Astrocyte (in vitro differentiated cells and primary cell): ENCODE measurements around the gene STX11. TPM values are rescaled to one million over a fixed set of nuclear protein-coding genes. Genes with fewer than 3 reads are reported as not detected.

ENCODE experiments used
- DNase-seq: peaks from one replicate; pipeline ENCODE4 v3.0.0-alpha.2; 2010; ENCODE audit warnings: low read depth
- FAIRE-seq: peaks from 2 replicates; lab custom pipeline; 2011; peaks lifted over from hg19 to GRCh38; lab: Jason Lieb, UNC
- H2AFZ ChIP-seq: 2 replicates; pipeline ENCODE4 v1.6.0; 2012; ENCODE audit warnings: low read depth, low read length, inconsistent platforms
- H3K27ac ChIP-seq: 2 replicates; pipeline ENCODE4 v1.5.1; 2011; ENCODE audit warnings: low read depth, low read length, inconsistent platforms
- H3K27me3 ChIP-seq: 2 replicates; pipeline ENCODE4 v1.6.0; 2011; ENCODE audit warnings: low read length, inconsistent platforms; ENCODE audit not compliant: insufficient read depth
- H3K36me3 ChIP-seq: 2 replicates; pipeline ENCODE4 v1.5.1; 2011; ENCODE audit warnings: low read length, inconsistent platforms; ENCODE audit not compliant: insufficient read depth
- H3K4me1 ChIP-seq: 2 replicates; pipeline ENCODE4 v1.5.1; 2011; ENCODE audit warnings: low read length, inconsistent platforms; ENCODE audit not compliant: insufficient read depth
- H3K4me2 ChIP-seq: 2 replicates; pipeline ENCODE4 v1.6.0; 2012; ENCODE audit warnings: low read length, inconsistent platforms
- H3K4me3 ChIP-seq: 2 replicates; pipeline ENCODE4 v1.5.1; 2011; ENCODE audit warnings: low read depth, mild to moderate bottlenecking, low read length, inconsistent platforms; ENCODE audit not compliant: insufficient read depth
- H3K79me2 ChIP-seq: 2 replicates; pipeline ENCODE4 v1.6.0; 2012; ENCODE audit warnings: mild to moderate bottlenecking, low read length, inconsistent platforms; ENCODE audit not compliant: insufficient read depth
- H3K9ac ChIP-seq: 2 replicates; pipeline ENCODE4 v1.6.0; 2012; ENCODE audit warnings: mild to moderate bottlenecking, low read length, inconsistent platforms
- H3K9me3 ChIP-seq: 2 replicates; pipeline ENCODE4 v1.5.1; 2012; ENCODE audit warnings: low read depth, mild to moderate bottlenecking, low read length, inconsistent platforms; ENCODE audit not compliant: insufficient read depth
- H4K20me1 ChIP-seq: 2 replicates; pipeline ENCODE4 v1.6.0; 2012; ENCODE audit warnings: low read length, inconsistent platforms; ENCODE audit not compliant: insufficient read depth
- H3K27ac Mint-ChIP-seq: one replicate; pipeline ENCODE4 v1.8.0; 2021; ENCODE audit warnings: mild to moderate bottlenecking, mixed read lengths; ENCODE audit not compliant: unreplicated experiment
- H3K27me3 Mint-ChIP-seq: one replicate; pipeline ENCODE4 v1.8.0; 2021; ENCODE audit warnings: low read depth, mixed read lengths; ENCODE audit not compliant: unreplicated experiment
- H3K36me3 Mint-ChIP-seq: one replicate; pipeline ENCODE4 v1.8.0; 2021; ENCODE audit warnings: low read depth, mixed read lengths; ENCODE audit not compliant: unreplicated experiment
- H3K4me1 Mint-ChIP-seq: one replicate; pipeline ENCODE4 v1.8.0; 2021; ENCODE audit warnings: low read depth, mixed read lengths; ENCODE audit not compliant: unreplicated experiment
- H3K4me3 Mint-ChIP-seq: one replicate; pipeline ENCODE4 v1.8.0; 2021; ENCODE audit warnings: mild to moderate bottlenecking, moderate library complexity, mixed read lengths; ENCODE audit not compliant: unreplicated experiment
- H3K9me3 Mint-ChIP-seq: one replicate; pipeline ENCODE4 v1.8.0; 2021; ENCODE audit warnings: mild to moderate bottlenecking, mixed read lengths; ENCODE audit not compliant: unreplicated experiment
- EZH2 ChIP-seq: IDR thresholded peaks from 2 replicates; pipeline ENCODE4 v1.6.1; 2012; ENCODE audit warnings: mild to moderate bottlenecking, low read length, inconsistent platforms; ENCODE audit not compliant: insufficient read depth
- total RNA-seq: library from RNA; stranded (reverse); gene quantifications from 2 replicates; pipeline ENCODE4 v1.2.1, GENCODE V29; 2021
- TF ChIP-seq, protein P1 (sequence below): IDR thresholded peaks from 2 replicates; pipeline ENCODE4 v1.5.1; 2011; ENCODE audit warnings: low read depth, mild to moderate bottlenecking, inconsistent platforms, low read length, moderate library complexity; ENCODE audit not compliant: insufficient read depth

STX11 gene
- total RNA-seq, 1 donor from 2014 or later, result 2.0 TPM

DNA sequence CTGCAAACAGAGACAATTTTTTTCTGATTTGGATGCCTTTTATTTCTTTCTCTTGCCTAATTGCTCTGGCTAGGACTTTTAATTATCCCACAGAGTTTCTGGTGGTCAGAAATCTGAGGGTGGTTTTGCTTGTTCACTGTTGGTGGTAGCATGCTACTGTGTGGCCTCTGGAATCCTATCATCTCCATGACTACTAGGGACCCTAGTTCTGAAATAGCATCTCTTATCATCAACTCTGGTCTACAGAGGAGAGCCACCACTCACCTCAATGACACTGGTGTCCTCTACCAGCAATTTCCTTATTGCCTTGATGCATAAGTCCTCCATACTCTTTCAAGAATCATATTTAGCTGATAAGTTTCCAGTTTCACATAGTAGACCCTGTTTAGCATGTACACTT, 27.5 kb upstream of the STX11 start:
- DNase-seq (no peak), FAIRE-seq (no peak)
- H3K4me3 Mint-ChIP-seq, result no peak overlapping the region
- H3K9ac ChIP-seq, result no peak overlapping the region
- no peaks in the 10 kb centered on the region for H3K79me2 ChIP-seq
- no peaks in the 10 kb centered on the region for H3K4me1 ChIP-seq
- no peaks in the 10 kb centered on the region for H3K4me1 Mint-ChIP-seq
- H3K4me3 ChIP-seq, result no peak overlapping the region
- H3K9me3 Mint-ChIP-seq, result no peaks in the 10 kb centered on the region
- no peak overlapping the region for H3K27ac Mint-ChIP-seq
- H3K9me3 ChIP-seq, result no peaks in the 10 kb centered on the region
- no peak for TF ChIP-seq EZH2
- TF ChIP-seq, protein P1, sequence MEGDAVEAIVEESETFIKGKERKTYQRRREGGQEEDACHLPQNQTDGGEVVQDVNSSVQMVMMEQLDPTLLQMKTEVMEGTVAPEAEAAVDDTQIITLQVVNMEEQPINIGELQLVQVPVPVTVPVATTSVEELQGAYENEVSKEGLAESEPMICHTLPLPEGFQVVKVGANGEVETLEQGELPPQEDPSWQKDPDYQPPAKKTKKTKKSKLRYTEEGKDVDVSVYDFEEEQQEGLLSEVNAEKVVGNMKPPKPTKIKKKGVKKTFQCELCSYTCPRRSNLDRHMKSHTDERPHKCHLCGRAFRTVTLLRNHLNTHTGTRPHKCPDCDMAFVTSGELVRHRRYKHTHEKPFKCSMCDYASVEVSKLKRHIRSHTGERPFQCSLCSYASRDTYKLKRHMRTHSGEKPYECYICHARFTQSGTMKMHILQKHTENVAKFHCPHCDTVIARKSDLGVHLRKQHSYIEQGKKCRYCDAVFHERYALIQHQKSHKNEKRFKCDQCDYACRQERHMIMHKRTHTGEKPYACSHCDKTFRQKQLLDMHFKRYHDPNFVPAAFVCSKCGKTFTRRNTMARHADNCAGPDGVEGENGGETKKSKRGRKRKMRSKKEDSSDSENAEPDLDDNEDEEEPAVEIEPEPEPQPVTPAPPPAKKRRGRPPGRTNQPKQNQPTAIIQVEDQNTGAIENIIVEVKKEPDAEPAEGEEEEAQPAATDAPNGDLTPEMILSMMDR, result no peak
- no peak overlapping the region for H2AFZ ChIP-seq
- H3K27me3 ChIP-seq, result no peaks in the 10 kb centered on the region
- no peak overlapping the region for H3K4me2 ChIP-seq
- H3K36me3 Mint-ChIP-seq, result no peaks in the 10 kb centered on the region
- H4K20me1 ChIP-seq, result no peaks in the 10 kb centered on the region
- H3K36me3 ChIP-seq, result no peaks in the 10 kb centered on the region
- H3K27me3 Mint-ChIP-seq, result peaks cover 14% of the 10 kb centered on the region
- H3K27ac ChIP-seq, result no peak overlapping the region

DNA sequence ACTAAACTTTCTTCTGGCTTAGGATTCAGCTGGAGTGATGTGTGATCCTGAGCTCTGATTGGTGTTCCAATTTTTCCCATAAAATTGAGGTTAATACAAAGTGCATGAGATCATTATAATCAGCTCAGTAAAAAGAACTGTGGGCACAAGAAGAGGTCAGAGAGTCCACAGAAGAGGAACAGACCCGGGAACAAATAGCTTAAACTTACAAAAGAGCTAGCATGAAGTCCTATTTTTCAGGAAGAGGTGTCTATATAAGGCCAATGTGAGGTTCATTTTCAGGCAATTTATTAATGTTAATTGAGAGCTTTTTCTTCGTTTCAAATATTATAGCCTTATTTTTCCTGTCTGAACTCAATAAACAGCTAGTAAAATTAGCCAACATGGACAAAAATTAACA, 26.9 kb upstream of the STX11 start:
- FAIRE-seq, result no peak

DNA sequence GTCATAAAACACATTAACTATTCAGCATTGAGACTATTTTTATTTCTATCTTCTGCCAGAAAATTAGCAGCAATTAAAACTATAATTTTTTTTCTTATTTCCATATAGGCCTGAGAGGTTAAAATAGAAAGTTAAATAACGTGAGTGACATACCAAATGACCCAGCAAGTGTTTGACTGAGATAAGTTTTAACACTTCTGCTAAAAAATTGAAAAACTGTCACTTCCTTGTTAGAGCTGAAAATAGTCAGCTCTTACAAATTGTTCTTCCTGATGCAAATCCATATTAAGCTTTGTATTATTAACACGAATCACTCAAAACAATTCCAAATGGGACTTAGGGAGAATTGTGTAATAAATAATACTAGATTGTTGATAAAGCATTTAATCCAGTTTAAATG, 26.5 kb upstream of the STX11 start:
- H3K27ac ChIP-seq, result no peak overlapping the region
- Mint-ChIP-seq H3K27me3 (peaks cover 14% of the 10 kb centered on the region), H3K4me3 (no peak overlapping the region), H3K36me3 (no peaks in the 10 kb centered on the region), H3K9me3 (no peaks in the 10 kb centered on the region), H3K27ac (no peak overlapping the region), H3K4me1 (no peaks in the 10 kb centered on the region)
- FAIRE-seq (no peak), DNase-seq (no peak)
- no peaks in the 10 kb centered on the region for H3K79me2 ChIP-seq
- no peaks in the 10 kb centered on the region for H4K20me1 ChIP-seq
- H3K4me3 ChIP-seq, result no peak overlapping the region
- no peaks in the 10 kb centered on the region for H3K36me3 ChIP-seq
- no peak overlapping the region for H3K9ac ChIP-seq
- H2AFZ ChIP-seq, result no peak overlapping the region
- TF ChIP-seq EZH2, result no peak
- TF ChIP-seq, protein P1, result no peak
- H3K9me3 ChIP-seq, result no peaks in the 10 kb centered on the region
- H3K27me3 ChIP-seq, result no peaks in the 10 kb centered on the region
- H3K4me1 ChIP-seq, result no peaks in the 10 kb centered on the region
- H3K4me2 ChIP-seq, result no peak overlapping the region

More for the DNA sequence above, 26.9 kb upstream of the STX11 start:
- H3K27me3 ChIP-seq, result no peaks in the 10 kb centered on the region
- TF ChIP-seq, protein P1, result no peak
- TF ChIP-seq EZH2, result no peak
- no peak overlapping the region for H3K27ac ChIP-seq
- H2AFZ ChIP-seq, result no peak overlapping the region
- no peaks in the 10 kb centered on the region for H3K4me1 ChIP-seq
- H3K79me2 ChIP-seq, result no peaks in the 10 kb centered on the region
- no peak overlapping the region for H3K4me3 Mint-ChIP-seq
- no peak overlapping the region for H3K9ac ChIP-seq
- no peaks in the 10 kb centered on the region for H3K9me3 Mint-ChIP-seq
- no peak overlapping the region for H3K4me3 ChIP-seq
- no peak overlapping the region for H3K27ac Mint-ChIP-seq
- H3K36me3 ChIP-seq, result no peaks in the 10 kb centered on the region
- H4K20me1 ChIP-seq, result no peaks in the 10 kb centered on the region
- no peaks in the 10 kb centered on the region for H3K9me3 ChIP-seq
- peaks cover 14% of the 10 kb centered on the region for H3K27me3 Mint-ChIP-seq
- H3K4me2 ChIP-seq, result no peak overlapping the region
- no peaks in the 10 kb centered on the region for H3K36me3 Mint-ChIP-seq
- DNase-seq, result no peak
- H3K4me1 Mint-ChIP-seq, result no peaks in the 10 kb centered on the region
